Activated B cell treated with CpG ODN at 0.5 μM for 24 hours (primary cell): Measurements from ENCODE around the gene TIFAB. TPM values are rescaled to one million over a fixed set of nuclear protein-coding genes. Genes with fewer than 3 reads are reported as not detected.

Experiments used
- ATAC-seq: fragments of 200-7000 bp; cut with Tn5 transposase; one replicate; pipeline ENCODE4 v1.10.0; 2021; ENCODE audit warnings: low read depth, mild to moderate bottlenecking, moderate library complexity
- CTCF ChIA-PET: fragments of 350-600 bp; sonication (Branson Sonifier 250); formaldehyde crosslinking; loops from one replicate; lab custom pipeline; 2021; ENCODE audit warnings: antibody characterized with exemption; lab: Charles Lee
- POLR2A ChIA-PET: fragments of 350-600 bp; sonication (Branson Sonifier 250); formaldehyde crosslinking; loops from one replicate; lab custom pipeline; 2021; ENCODE audit warnings: antibody characterized with exemption; lab: Charles Lee
- DNase-seq: peaks from one replicate; pipeline ENCODE4 v3.0.0; 2022
- H3K27ac Mint-ChIP-seq: one replicate; pipeline ENCODE4 v1.8.0; 2020; ENCODE audit warnings: mixed read lengths
- H3K27me3 Mint-ChIP-seq: one replicate; pipeline ENCODE4 v1.8.0; 2021; ENCODE audit warnings: mixed read lengths
- H3K36me3 Mint-ChIP-seq: one replicate; pipeline ENCODE4 v1.8.0; 2021; ENCODE audit warnings: low read depth, mixed read lengths
- H3K4me1 Mint-ChIP-seq: one replicate; pipeline ENCODE4 v1.8.0; 2021; ENCODE audit warnings: mixed read lengths
- H3K4me3 Mint-ChIP-seq: one replicate; pipeline ENCODE4 v1.8.0; 2020; ENCODE audit warnings: mild to moderate bottlenecking, mixed read lengths
- H3K9me3 Mint-ChIP-seq: one replicate; pipeline ENCODE4 v1.8.0; 2020; ENCODE audit warnings: mixed read lengths
- intact Hi-C: fragments of 100-400 bp; cut with micrococcal nuclease; formaldehyde crosslinking; loops from one replicate; pipeline ENCODE4 v1.15.1; 2024
- total RNA-seq: library from RNA; stranded (reverse); gene quantifications from 2 replicates; pipeline ENCODE4 v1.2.3, GENCODE V29; 2022
- TF ChIP-seq, protein P1 (sequence below): fragments of 200-600 bp; IDR thresholded peaks from one replicate; pipeline ENCODE4 v1.8.0; 2022; ENCODE audit warnings: antibody characterized with exemption, mild to moderate bottlenecking

TIFAB gene
- total RNA-seq, 1 donor from 2014 or later, result not detected

DNA sequence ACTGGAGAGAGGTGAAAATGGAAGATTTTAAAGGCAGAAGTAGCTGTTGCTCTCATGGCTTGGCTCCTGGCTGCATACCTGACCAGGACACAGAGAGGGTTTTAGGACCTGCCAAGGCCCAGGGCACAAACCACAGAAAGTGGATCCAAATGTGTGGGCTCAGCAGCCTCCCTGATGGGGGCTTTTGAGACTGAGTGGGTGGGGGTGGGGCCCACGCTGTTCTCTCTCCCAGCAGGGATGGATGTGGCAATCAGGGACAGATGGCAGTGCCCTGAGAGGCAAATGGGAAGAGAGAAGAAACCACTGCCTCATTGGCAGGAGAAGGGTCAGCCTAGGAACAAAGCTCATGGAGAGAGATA is 34.9 kb upstream of the TIFAB start:
- no peaks in the 10 kb centered on the region for H3K36me3 Mint-ChIP-seq
- no peak for ATAC-seq
- H3K9me3 Mint-ChIP-seq, result no peaks in the 10 kb centered on the region
- ChIA-PET CTCF (no interaction called here), POLR2A (no interaction called here)
- DNase-seq, result no peak
- peaks cover 48% of the 10 kb centered on the region for H3K27me3 Mint-ChIP-seq
- no peak overlapping the region for H3K4me3 Mint-ChIP-seq
- no peak overlapping the region for H3K27ac Mint-ChIP-seq
- intact Hi-C loops, result no loop called here
- TF ChIP-seq, protein P1, sequence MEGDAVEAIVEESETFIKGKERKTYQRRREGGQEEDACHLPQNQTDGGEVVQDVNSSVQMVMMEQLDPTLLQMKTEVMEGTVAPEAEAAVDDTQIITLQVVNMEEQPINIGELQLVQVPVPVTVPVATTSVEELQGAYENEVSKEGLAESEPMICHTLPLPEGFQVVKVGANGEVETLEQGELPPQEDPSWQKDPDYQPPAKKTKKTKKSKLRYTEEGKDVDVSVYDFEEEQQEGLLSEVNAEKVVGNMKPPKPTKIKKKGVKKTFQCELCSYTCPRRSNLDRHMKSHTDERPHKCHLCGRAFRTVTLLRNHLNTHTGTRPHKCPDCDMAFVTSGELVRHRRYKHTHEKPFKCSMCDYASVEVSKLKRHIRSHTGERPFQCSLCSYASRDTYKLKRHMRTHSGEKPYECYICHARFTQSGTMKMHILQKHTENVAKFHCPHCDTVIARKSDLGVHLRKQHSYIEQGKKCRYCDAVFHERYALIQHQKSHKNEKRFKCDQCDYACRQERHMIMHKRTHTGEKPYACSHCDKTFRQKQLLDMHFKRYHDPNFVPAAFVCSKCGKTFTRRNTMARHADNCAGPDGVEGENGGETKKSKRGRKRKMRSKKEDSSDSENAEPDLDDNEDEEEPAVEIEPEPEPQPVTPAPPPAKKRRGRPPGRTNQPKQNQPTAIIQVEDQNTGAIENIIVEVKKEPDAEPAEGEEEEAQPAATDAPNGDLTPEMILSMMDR, result no peak
- H3K4me1 Mint-ChIP-seq, result peaks cover 4% of the 10 kb centered on the region

DNA sequence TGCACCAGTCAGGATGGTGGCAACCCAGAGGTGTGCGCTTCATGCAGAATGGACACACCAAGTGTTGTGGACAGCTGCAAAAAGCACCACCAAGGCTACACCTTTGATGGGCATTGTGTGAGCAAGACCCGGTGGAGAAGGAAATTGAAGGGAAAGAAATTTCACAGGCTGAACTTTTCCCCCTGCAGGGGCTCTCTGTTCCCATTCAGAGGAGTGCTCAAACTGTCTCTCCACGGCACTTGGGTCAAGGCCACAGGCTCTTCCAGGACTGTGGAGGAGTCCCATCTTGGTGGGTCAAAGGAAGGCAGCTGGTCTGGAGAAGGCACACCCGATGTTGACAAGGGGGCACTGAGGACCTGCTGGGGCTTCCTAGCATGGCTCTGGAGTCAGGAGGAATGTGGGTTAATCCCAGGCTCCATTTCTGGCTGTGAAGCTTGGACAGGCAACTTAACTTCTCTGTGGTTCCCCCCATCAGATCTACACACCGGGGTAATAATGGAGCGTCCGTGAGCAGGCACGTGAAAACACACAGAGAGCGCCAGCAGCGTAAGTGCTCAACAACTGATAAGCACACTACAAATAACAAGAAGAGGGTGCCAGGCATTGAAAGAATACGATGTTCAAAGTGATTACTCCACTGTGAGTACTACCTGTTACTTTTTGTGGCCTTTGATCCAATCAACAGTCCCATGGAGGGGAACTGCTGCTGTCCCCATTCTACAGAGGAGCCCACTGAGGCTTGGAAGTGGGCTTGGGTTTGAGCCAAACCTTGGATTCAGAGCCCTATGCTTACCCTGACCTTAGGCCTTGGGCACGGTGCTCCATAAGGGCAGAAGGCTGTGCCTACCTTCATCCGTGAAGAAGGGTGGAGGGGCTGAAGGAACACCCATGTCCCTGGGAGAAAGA is 34.2 kb upstream of the TIFAB start:
- intact Hi-C loops, result no loop called here
- Mint-ChIP-seq H3K4me3 (no peak overlapping the region), H3K36me3 (no peaks in the 10 kb centered on the region), H3K27me3 (peaks cover 48% of the 10 kb centered on the region), H3K27ac (no peak overlapping the region), H3K4me1 (peaks cover 4% of the 10 kb centered on the region), H3K9me3 (no peaks in the 10 kb centered on the region)
- ATAC-seq (no peak), DNase-seq (no peak)
- TF ChIP-seq, protein P1, result no peak
- ChIA-PET CTCF (no interaction called here), POLR2A (no interaction called here)

DNA sequence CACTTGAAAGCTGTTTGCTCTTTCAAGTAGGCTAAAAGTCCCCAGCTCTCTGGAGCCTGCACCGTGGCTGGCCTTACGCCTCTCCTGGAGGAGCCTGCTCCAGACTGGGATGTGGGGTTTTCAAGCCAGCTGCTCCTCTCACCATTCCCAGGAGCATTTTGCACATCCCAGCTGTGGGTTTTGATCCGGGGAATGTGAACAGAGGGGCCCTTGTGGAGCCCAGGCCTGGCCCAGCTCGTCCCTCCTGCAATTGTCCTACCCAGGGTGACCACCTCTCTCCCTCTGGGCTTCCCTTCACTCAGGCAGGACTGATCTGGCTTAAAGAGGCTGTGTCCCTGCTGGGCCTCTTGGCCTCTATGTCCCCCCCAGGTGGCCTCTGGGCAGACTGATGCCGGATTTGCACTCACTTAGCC is 32.5 kb upstream of the TIFAB start:
- Mint-ChIP-seq H3K27ac (no peak overlapping the region), H3K36me3 (no peaks in the 10 kb centered on the region), H3K4me3 (no peak overlapping the region), H3K9me3 (no peaks in the 10 kb centered on the region), H3K4me1 (peaks cover 2% of the 10 kb centered on the region), H3K27me3 (peaks cover 40% of the 10 kb centered on the region)
- ChIA-PET POLR2A (no interaction called here), CTCF (no interaction called here)
- intact Hi-C loops, result no loop called here
- DNase-seq (no peak), ATAC-seq (no peak)
- TF ChIP-seq, protein P1, result no peak

DNA sequence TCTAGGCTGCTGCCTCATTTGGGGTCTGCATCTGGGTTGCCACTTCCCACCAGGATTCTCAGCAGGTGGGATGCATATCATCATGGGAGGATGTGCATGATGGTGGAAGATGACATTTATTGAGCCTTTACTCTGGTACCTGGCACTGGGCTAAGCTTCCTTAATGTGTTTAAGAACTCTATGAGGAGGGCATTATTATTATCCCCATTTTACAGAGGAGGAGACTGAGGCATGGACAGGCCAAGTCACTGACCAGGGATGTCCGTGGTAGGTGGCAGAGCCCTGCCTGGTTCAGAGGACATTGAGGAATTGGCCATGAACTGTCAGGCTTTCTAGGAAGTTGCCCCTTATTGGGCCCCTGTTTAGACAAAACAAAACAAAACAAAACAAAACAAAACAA is 31.1 kb upstream of the TIFAB start:
- H3K4me1 Mint-ChIP-seq, result no peaks in the 10 kb centered on the region
- DNase-seq (no peak), ATAC-seq (no peak)
- ChIA-PET CTCF (no interaction called here), POLR2A (no interaction called here)
- no peak overlapping the region for H3K27ac Mint-ChIP-seq
- H3K4me3 Mint-ChIP-seq, result no peak overlapping the region
- H3K36me3 Mint-ChIP-seq, result no peaks in the 10 kb centered on the region
- H3K9me3 Mint-ChIP-seq, result no peaks in the 10 kb centered on the region
- H3K27me3 Mint-ChIP-seq, result peaks cover 37% of the 10 kb centered on the region
- intact Hi-C loops, result no loop called here
- TF ChIP-seq, protein P1, result no peak

DNA sequence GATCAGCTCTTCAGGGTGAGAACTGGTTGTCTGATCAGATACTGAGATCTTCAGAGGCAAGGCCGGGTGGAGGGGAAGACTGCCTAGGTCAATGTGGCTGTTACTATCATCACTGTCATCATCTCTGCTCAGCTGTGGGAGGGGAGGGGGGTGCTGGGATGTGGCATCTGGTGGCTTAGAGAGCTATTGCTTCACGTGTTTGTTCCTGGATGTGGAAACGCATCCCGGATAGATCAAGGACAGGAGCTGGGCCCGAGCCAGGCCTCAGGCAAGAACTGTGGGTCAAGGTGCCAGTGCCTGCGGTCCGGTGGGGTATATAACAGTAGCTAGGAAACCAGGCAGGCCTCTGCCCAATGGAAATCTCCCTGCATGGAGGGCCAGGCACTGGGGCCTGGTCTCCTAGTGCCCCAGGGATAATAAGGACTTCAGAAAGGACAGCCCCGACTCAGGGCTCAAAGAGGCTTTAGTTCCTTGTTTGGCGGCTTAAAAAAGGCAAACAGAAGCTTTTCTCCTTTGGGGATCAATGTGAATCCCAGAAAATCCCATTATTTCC is 30.3 kb upstream of the TIFAB start:
- ChIA-PET CTCF (no interaction called here), POLR2A (no interaction called here)
- intact Hi-C loops, result no loop called here
- Mint-ChIP-seq H3K4me3 (no peak overlapping the region), H3K9me3 (no peaks in the 10 kb centered on the region), H3K27ac (no peak overlapping the region), H3K36me3 (no peaks in the 10 kb centered on the region), H3K27me3 (peaks cover 29% of the 10 kb centered on the region), H3K4me1 (no peaks in the 10 kb centered on the region)
- DNase-seq (no peak), ATAC-seq (no peak)
- TF ChIP-seq, protein P1, result no peak
